HG03520 (cell line): ENCODE data around the gene TULP4.
A peak's percentile ranks its signal among the peaks of the same experiment; 100 is the strongest.

Experiments
- ATAC-seq: cut with Tn5 transposase; IDR thresholded peaks from one replicate; pipeline ENCODE4 v1.9.1; 2021; ENCODE audit warnings: mild to moderate bottlenecking, moderate library complexity; ENCODE audit not compliant: unreplicated experiment

The TULP4 gene, protein sequence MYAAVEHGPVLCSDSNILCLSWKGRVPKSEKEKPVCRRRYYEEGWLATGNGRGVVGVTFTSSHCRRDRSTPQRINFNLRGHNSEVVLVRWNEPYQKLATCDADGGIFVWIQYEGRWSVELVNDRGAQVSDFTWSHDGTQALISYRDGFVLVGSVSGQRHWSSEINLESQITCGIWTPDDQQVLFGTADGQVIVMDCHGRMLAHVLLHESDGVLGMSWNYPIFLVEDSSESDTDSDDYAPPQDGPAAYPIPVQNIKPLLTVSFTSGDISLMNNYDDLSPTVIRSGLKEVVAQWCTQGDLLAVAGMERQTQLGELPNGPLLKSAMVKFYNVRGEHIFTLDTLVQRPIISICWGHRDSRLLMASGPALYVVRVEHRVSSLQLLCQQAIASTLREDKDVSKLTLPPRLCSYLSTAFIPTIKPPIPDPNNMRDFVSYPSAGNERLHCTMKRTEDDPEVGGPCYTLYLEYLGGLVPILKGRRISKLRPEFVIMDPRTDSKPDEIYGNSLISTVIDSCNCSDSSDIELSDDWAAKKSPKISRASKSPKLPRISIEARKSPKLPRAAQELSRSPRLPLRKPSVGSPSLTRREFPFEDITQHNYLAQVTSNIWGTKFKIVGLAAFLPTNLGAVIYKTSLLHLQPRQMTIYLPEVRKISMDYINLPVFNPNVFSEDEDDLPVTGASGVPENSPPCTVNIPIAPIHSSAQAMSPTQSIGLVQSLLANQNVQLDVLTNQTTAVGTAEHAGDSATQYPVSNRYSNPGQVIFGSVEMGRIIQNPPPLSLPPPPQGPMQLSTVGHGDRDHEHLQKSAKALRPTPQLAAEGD (N-terminal part only)

DNA sequence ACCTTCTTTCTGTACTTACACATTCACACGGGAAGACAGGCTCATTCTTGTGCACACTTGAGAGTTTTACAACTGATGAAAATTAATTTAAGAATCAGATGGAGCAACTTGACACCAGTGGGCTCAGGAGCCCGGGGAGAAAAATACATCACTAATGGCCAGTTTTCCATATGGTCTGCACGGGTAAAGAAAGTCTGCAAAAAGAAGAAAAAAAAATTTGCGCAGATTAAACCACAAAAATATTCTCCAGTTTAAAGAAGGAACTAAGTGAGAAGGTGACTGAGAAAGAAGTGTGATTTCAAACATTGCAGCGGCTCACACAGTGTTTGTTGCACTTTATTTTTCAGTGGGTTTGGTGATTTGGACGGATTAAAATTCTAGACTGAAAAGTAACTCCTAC is at the start of gene TULP4:
TSS of gene TULP4 (plus strand) at position 301 of the 400 bp plus-strand sequence. CDS start 1,552 bp downstream, outside the sequence.
- ATAC-seq = no peak

DNA sequence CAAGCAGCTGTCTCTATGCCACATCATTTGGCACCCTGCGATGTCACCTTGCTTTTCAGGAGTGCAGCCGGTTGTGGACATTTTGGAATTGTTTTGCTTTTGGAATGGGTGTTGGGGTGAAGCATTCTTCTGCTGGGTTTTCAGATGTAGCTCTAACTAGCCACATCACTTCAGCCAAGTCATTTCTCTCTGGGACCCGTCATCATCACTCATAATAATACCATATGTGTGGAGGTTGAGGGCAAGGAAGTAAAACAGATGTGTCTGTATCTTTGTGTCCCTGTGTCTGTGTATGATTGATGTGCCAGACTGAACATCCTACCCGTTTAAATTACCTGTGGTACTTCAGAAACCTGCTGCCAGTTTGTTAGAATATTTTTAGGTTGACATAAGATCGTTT is 49.5 kb upstream of the TULP4 start:
- no peak for ATAC-seq

DNA sequence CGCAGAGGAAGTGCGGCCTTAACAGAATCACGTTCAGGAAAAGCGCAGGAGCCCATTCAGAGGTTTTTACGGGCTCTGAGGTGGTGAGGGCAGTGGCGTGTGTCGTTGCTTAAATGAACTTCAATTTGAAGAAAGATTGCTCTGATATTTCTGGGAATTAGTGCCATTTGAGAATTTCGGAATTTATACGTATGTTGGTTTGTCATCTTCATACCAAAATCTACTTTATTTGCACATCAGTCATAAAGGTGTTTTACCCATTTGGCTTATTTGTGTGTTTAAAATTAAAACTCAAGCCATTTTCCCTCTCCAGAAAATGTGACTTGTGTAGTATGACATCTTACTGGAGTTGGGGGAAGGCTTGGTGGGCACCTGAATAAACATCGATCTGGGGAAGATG is 48.1 kb upstream of the TULP4 start:
- ATAC-seq = no peak

DNA sequence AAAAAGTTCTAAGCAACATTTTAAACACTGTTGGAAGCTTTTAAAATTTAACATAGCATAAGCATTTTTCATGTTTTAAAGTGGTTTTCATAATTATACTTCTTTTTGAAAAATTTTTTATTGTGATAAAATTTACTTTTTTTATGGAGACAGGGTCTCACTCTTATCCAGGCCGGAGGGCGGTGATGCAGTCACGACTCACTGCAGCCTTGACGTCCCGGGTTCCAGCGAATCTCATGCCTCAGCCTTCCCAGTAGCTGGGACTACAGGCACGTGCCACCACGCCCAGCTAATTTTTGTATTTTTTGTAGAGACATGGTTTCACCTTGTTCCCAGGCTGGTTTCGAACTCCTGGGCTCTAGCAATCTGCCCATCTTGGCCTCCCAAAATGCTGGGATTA is 46.1 kb upstream of the TULP4 start:
- no peak for ATAC-seq

DNA sequence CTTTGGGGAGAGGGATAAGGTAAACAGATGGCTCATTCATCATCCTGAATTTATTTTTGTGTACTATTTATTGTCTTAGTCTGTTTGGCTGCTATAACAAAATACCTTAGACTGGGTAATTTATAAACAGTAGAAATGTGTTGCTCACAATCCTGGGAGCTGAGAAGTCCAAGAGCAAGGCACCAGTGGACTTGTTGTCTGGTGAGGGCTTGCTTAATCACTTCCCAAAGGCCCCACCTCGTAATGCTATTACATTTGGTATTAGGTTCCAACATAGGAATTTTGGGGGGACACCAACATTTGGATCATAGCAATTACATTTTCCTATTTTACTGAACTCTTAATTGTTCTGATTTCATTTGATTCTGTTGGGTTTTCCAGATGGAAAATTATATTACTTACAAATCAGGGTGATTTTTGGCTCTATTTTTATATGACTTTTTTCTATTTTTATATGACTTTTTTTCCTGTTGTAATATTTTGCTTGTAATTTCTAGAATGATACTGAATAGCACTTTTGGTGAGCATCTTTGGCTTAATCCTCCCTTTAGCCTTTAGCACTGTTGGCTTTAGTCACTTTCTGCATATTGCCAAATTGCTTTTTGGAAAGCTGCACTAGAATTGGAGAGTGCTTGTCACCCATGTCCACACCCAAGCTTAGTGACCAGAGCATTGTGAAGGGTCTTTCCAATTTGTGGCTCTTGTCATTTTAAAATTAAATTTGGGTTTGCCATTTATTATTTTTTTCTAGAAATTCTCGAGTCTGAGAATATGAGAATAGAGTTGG is 43.7 kb upstream of the TULP4 start:
- ATAC-seq = no peak

DNA sequence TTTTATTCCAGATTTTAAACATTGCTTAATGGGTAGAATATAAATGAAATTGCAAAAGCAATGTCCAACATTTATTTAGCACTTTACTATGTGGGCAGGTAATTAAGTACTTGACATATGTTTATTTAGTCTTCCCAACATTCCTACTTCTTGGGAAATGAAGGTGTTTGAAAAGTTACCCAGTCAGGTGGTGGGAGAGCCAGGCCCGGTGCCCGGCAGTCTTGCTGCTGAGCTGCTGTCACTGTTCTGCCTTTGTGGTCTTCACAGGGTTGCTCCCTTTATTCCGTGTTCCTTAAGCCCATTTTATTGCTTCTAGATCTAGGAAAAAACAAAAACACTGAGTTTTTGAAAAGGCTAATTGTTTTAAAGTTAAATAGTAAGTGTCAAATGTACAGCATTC is 42.6 kb upstream of the TULP4 start:
- no peak for ATAC-seq

DNA sequence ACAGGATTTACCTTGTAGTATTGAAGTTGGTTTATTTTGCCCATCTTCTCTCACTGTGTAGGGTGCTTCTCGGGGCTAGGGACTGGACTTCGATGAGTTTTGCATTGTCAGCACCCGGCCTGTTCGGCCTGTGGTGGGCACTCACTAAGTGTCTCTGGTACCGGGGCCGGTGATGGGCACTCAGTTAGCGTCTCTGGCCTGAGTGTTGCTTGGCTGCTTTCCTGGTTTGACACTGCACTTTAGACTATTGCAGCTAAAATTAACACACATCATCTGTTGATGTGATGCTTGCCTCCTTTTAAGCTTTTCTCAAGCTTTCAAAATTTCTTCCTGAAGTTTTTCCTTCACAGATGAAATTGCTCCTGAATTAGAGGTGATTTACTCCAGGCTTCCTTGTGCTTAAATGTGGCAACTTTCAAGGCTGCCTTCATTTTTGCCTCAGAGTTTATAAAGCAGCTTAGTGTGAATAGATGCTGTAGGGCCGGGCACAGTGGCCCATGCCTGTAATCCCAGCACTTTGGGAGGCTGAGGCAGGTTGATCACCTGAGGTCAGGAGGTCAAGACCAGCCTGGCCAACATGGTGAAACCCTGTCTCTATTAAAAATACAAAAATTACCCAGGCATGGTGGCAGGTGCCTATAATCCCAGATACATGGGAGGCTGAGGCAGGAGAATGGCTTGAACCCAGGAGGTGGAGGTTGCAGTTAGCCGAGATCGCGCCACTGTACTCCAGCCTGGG is 41.7 kb upstream of the TULP4 start:
- ATAC-seq = peak; percentile 15

DNA sequence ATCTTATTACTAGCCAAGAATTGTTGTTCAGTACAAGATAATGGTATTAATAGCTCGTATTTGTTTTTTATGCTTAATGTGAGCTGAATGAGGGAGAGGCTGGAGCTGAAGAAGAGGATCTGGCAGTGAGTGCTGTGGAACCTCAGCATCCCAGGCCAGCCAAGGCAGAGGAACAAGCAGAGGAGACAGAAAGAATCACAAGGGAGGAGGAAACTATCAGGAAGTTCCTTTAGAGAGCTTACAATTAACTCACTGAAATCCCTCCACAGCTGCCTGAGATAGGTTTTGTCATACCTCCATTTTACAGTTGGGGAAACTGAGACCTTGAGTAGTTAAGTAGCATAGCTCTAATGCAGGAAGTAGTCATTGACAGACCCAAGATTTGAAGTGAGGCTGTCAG is 39.9 kb upstream of the TULP4 start:
- ATAC-seq = no peak

DNA sequence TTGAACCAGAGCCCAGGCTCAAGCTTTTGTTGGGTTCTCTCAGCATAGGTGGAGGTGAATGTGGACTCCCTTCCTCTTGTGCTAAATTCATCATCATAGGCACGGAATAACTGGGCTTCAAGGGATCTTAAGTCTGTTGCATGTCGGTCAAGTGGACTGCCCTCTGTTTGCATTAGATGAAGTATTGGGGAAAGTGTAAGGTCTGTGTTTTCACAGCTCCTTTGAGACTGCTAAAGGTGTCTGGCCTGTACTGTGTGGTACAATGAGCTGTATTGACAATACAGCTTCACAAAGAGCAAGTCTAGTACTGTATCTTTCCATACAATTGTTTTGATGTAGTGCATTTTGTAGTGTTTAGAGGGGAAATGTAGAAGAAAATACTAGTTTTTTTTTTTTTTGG is 34.3 kb upstream of the TULP4 start:
- ATAC-seq = no peak

DNA sequence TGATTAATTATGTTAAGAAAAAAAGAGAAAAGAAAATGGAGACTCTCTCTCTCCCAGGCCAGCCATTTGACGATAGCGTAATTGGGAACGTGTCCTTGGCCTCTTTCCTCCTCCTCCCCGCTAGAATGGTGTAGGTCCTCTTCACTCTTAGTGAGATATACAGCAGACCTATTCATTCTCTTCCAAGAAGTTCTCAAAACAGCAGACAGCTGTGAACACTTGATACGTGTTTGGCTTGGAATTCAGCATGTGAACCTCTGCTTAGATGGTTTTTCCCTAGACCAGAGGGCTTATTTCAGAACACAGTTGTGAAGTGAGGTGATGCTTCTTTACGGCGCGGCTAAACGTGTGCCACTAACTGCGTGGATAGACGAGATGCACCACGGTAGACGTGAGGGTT is 32.6 kb upstream of the TULP4 start:
- no peak for ATAC-seq

DNA sequence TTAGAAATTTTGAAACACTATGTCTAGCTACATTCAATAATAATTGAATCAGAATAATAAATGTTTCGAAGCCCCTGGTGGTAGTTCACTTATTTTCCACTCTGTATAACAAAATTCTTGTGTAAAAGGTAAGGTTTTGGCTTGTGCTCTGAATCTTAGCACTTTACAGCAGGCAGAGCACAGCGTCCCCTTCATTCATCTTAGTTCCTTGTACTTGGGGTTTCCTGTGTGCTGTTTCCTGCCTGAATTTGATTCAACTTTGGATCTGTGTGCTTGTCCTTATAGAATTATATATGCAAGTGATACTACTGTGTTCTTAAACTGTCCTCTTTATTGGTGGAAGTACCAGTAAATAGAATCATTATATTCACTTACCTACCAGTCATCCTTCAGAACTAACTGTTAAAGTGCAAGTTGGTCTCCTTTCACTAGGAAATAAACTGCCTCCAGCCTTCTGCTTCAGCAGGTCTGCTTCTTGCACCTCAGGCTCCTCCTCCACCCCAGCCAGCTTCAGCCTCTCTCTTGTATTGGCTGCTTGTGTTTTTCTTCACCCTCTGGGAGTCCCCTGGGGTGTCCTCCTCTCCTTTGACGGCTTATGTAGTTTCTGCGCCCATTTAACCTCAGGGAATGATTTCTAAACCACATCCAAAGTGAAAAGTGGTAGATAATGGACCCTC is 28.8 kb upstream of the TULP4 start:
- ATAC-seq = peak; percentile 68

DNA sequence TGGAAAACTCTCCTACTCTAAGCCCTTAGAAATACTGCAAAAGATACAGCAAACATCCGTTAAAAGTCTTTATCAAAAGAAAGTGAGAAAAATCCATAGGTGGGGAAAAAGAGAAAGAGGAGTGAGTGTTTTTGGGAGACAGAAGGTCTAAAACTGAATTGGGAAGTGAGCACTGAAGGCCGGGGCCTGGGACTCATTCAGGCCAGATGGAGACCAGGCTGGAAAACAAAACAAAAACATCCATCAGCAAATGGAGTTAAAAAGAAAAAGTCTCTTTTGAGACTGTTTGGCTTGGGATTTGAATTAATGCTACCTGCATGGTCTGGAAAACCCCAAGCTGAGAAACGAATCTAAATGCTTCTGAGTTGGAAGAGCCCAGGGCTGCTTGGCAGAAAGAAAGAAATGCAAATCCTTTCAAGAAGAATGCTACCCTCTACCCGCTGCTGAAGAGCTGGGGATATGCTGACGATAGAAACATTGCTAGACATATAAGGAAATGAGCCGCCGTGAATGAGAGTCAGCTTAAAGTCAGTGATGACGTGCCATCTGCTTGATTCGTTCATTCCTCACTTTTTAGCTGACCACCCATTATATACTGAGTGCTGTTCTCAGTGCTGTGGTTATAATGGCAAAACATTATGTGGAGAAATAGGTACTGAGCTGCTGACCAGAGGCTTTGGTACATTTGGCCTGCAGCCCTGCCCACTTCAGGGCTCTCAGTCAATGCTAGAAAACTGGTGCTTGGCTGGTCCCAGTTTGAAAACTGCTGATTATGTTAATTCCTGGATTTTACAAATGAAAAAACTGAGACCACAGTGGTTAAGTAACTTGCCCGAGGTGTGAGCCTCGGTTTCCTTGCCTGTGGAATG is 28.0 kb upstream of the TULP4 start:
- ATAC-seq = peak; percentile 54

DNA sequence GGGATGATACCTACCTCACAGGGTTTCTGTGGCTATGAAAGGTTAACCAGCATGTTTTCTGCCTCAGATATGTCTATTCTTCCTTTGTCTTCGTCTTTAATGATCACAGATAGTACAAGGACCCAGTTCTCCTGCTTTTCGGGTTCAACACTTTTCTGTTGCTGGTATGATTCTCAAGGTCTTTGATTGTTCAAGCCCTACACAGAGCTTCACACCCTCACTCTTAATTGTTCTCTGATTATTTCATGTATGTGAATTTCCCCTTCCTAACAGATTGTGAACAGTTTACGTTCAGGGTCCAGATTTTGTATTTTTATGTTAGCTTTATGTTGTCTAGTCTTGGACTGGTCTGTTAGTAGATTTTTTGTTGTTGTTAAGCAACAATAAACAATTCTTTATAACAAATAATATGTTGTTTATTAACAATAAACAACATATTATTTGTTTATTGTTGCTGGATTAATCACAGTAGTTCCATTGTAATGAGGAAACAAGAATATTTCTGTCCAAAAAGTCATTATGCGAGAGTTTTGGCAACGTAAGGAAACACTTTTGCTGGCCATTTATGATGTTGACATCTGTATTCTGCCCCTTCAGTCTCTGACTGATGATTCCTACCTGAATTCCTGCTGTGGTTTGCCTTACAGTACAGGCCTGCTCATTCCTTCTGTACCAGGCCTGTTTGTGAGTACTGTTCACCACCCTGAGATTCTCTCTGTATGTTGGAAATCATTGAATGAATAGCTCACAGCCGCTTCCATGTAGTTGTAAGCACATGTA is 27.2 kb upstream of the TULP4 start:
- ATAC-seq = no peak

DNA sequence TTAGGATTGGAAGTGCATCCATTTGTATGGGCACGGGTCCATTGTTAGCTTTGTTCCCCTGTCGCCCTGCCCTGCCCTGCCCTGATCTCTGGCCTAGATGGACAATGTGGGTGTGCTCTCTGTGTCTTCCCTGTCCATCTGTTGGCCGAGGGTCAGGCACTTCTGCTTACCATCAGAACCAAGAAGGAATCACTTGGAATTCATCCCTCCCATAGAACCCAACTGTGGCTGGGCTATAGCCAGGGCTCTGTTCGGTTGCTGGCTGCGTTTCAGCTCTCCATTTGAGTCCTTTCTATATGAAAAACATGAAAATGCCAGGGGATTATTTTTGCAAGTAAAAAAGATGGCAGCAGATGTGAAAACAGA is 26.6 kb upstream of the TULP4 start:
- ATAC-seq = no peak

DNA sequence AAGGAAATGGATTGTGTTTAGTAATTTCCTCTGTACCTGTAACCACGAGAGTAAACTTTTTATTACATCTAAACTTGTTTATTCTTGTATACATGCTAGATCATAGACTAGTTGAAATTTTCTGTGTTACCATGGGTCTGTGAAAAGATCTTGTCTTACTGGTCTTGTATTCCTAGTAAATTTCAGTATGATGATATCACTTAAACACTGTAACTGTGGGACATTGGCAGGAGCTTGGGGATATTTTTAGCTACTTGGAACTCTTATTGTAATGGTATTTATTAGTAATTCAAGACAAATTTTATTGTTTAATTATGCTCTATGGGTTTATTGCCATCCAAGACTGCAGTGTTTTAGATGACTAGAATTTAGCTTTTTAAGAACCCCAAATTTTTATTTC is 25.9 kb upstream of the TULP4 start:
- no peak for ATAC-seq

DNA sequence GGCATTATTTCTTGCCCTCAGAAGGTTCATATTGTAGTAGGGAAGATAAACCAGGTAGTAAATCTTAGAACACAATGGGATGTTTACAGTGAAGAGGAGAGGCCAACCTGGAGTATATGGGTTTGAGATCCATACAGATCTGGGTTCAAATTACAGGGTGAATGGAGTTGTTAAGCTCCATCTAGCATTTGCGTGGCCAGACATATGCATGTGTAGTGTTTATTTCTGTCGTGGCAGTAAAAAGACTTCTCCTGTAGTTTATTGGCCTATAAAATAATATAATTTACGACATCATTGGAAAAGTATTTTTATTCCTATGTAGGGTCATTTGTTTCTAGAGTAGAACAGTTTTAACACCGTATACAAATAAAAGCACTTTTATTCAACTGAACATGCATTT is 25.2 kb upstream of the TULP4 start:
- ATAC-seq = no peak

DNA sequence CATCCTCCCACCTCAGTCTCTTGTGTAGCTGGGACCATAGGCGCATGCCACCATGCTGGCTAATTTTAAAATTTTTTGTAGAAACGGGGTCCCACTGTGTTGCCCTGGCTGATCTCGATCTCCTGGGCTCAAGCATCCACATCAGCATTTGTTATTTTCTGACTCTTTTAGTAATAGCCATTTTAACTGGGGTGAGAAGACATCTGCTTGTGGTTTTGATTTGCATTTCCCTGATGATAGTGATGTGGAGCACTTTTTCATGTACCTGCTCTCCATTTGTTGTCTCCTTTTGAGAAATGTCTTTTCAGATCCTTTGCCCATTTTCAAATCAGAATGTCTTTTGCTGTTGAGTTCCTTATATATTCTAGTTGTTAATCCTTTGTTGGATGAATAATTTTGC is 22.2 kb upstream of the TULP4 start:
- no peak for ATAC-seq

DNA sequence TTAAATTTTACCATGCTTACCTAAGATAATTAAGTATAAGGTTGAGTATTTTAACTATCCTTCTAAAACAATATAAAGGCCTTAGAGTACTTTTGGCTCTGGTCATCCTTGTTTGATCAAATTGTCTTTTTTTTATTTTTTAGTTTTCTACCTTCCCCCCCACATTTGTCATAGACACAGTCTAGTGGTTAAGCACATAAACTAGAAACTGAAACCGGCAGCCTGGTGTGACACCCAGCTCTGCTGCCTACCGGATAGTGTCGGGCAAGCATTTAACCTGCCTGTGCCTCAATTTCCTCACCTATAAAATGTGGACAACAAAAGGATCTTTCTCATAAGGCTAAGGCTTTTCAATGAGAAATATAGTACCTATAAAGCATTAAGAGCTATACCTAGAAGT is 21.6 kb upstream of the TULP4 start:
- ATAC-seq = peak; percentile 91

DNA sequence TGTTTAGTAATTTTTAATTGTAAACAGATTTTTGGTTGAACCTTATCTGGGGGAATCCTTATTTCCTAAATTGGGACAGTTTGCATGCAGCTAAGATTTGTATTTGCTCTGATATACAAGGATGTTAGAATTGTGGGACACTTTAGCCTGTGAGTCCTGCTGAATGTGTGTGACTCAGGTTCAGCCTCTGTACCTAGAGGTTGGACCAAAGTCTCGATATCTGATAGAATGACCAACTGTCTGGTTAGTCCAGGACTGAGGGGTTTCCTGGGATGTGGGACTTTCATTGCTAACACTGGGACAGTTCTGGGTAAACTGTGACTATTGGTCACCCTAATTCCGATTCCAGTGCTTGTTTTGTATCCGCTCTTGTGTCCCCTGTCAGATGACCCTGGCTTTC is 20.2 kb upstream of the TULP4 start:
- ATAC-seq = no peak
